GM18861 (cell line): ENCODE data around the gene DCLRE1A.

Source experiments
- ATAC-seq: cut with Tn5 transposase; IDR thresholded peaks from one replicate; pipeline ENCODE4 v1.9.1; 2021; ENCODE audit not compliant: unreplicated experiment

DCLRE1A gene

DNA sequence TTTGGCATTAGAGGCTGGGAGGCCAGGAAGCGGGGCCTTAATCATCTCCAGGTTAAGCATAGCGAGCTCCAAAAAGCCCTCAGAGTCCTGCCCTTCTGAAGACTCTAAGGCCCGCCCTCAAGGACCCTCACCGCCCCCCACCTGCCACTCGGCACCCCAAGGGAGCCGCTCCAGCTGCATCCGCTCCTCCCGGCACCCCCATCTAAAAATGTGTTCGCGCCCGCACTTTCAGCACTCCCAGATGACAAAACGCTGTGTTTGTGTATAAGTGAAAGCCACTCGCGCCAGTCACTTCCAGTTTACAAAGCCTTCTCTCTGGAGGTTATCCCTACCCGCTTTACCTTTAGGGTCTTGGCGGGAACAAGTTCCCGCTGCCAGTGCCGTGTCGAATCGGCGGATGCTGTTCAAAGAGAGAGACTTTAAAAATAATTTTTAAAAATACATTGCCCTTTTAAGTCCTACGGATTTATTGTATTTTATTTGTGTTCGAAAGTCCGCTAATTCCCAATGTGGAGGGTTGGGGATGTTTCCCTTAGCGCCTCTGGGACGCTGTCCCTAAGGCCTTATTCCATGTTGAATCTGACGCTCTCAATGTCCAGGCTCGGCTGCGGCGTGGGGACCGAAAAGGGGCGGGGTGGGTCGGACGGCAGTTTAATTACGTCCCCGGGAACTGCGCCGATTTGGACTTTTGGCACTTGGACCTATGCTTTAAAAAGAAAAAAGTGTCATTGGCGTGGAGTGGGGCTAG, at the start of gene DCLRE1A, which contains the start of gene NHLRC2:
Gene DCLRE1A (minus strand): TSS at position 70 of the 748 bp plus-strand sequence. CDS start 900 bp downstream, outside the sequence.
Gene NHLRC2 (plus strand): TSS at position 649 of the 748 bp plus-strand sequence. CDS start 212 bp downstream, outside the sequence.
- no peak for ATAC-seq

DNA sequence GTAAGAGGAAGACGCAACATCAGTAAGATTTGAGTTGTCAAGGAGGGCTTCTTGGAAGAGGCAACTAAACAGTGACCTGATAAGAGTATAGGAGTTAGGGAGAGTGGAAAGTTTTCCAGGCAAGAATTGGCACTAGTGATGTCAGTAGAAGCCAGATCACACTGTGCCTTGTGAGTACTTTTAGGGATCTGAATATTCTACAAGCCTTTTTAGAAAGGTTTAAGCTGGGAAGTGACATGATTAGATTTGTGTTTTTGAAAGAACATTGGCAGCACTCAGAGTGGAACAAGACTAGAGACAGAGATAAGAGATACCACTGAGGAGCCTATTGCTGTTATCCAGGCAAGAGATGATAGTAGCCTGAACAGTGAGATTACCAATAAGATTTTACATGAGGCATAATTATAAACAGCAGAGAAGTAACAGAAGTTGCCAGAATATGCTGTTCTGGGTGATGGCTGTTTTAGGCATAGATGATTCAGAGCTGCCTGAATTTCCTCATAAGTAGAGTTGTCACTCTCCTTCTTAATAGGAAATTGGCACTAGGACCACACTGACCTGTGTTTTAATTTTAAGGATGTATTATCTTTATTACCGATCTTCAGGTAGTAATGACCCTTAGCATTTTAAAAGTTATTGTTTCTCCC, 46.2 kb upstream of the DCLRE1A start:
- ATAC-seq = no peak

- ATAC-seq = no peak
Observed at GRCh38 chr10:113897693-113898618, 44.1 kb upstream of the DCLRE1A start.

DNA sequence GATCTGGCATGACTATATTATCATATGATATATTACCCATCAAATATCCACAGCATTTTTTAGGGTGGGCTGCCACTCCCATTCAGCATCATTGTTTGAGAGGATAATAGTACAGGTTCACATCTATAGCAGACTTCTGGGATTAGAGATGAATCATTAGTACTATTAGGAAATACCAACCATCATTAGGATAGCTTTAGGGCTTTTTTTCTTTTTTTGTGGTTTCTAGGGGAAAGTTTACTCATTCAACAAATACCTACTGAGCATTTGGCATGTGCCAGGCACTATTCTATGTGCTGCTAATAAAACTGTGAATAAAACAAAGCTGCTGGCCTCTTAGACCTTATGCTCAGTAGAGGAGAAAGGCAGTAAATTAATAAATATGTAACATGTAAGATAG, 41.1 kb upstream of the DCLRE1A start:
- no peak for ATAC-seq

DNA sequence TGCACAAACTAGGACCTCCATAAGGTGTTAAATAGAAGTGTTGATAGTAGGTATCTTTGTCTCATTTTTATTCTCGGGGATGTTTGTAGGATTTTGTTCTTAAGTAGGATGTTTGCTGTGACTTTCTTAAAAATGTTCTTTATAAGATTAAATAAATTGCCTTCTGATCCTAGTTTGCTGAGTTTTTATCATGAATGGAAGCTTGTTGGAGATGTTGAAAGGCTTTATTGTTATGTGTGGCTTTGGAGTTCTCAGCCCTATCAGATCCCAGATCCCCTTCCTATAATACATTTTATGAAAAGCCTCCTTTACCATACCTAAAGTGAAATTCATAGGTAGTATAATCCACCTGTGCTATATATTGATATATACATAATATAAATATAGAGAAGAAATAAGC, 40.7 kb upstream of the DCLRE1A start:
- ATAC-seq = no peak

DNA sequence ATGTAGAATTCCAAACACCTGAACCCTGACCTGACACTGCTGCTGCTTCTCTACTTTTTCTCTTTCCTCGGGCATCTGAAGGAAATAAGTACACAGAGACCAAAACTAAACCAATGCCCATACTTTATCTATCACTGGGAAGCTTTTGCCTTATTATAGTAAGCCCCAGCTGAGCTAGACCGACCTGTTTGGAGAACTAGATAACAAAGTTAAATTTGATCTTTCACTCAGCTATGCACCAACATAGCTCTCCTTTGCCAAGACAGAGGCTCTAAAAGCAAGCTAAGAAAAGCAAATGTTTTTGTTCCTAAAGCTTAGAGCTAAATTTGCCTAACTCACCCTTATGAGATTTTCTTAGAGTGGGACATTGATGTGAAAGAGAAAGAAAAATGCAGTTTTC, 39.7 kb upstream of the DCLRE1A start:
- ATAC-seq = no peak

DNA sequence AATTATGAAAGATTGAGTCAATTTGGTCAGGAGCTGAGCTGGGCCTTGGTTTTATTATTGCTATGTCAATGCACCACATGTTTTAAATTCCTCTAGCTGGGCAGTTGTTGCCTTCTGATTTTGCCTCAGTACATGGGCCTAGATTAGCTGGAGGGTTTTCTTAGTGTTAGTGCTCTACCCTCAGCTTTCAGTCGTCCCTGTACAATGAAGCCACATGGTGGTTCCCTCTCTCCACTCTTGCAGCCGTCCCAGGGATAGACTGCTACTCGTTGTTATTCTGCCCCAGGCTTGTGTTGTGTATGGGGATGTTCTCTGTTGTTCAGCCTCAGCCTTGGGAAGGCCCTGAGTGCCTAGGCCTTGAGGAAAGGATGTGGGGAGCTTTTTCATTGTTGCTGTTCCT, 37.6 kb upstream of the DCLRE1A start:
- ATAC-seq = no peak

GRCh38 chr10:113890769-113891168, 36.9 kb upstream of the DCLRE1A start:
- no peak for ATAC-seq

DNA sequence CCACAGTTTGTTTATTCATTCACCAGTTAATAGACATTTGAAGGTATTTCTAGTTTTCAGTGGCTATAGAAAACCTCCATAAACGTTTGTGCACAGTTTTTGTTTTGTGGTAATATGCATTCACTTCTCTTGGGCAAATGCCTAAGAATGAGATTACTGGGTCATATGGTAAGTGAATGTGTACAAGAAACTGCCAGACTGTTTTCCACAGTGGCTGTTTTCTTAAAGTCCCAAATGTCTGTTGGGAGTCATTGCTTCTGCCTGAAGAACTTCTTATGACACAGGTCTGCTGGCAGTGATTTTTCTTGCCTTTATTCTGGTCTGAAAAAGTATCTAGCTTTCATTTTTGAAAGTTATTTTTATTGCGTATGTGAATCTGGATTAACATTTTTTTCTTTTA, 36.0 kb upstream of the DCLRE1A start:
- ATAC-seq = no peak

DNA sequence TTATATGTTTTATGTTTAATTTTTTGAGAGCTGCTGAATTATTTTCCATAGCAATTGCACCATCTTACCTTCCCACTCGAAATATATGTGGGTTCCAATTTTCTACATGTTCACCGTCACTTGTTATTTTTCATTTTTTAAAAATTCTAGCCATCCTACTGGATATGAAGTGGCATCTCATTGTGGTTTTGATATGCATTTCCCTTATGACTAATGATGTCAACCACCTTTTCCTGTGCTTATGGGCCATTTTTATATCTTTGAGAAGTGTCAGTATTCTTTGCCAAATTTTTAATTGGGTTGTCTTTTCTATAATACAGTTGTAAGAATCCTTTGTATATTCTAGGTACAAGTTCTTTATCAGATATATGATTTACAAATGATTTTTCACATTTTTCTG, 28.4 kb upstream of the DCLRE1A start:
- ATAC-seq = no peak

DNA sequence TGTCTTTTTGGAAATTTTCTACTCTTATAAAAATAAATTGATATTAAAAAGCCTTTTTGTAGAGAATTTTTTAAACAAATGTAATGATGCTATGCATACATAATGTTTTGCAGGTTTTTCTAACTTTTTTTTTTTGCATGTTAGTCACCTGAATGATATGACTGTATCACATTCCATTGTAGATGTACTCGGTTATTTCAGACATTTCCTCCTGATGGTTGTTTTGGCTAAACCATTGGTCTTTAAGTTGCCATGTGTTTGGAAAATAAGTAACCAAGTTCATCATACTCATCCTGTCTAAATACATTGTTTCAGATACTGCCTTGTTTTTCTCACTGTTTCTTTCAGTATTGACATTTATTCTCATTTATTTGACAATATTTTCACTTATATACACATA, 26.4 kb upstream of the DCLRE1A start:
- peak; percentile 56 for ATAC-seq

DNA sequence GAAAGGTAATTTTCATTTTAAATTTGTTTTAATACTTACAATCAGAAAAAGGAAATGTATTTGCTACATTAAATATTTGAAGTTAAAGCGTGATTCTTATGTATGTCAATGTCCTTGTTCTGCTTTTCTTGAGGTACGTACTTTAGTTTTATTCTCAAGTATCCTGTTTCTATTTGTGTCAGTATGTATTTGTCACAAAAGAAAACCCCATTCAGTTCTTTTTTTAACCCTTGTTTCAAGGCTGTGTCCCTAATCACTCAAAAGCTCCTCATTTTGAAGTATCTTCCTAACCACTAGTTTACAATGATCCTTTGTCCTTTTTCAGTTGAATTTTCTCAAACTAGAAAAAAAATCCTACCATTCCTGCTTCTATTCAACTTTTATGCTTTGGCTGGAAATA, 25.8 kb upstream of the DCLRE1A start:
- ATAC-seq = peak; percentile 87

DNA sequence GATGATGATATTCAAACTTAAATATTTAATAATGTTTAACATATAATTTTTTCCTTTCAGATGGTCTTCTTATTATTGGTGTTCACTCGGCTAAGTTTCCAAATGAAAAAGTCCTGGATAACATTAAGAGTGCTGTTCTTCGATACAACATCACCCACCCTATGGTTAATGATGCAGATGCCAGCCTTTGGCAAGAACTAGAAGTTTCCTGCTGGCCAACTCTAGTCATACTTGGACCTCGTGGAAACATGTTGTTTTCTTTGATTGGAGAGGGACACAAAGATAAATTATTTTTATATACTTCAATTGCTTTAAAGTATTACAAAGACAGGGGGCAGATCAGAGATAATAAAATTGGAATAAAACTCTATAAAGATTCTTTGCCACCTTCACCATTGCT, 22.6 kb upstream of the DCLRE1A start:
- ATAC-seq = no peak

DNA sequence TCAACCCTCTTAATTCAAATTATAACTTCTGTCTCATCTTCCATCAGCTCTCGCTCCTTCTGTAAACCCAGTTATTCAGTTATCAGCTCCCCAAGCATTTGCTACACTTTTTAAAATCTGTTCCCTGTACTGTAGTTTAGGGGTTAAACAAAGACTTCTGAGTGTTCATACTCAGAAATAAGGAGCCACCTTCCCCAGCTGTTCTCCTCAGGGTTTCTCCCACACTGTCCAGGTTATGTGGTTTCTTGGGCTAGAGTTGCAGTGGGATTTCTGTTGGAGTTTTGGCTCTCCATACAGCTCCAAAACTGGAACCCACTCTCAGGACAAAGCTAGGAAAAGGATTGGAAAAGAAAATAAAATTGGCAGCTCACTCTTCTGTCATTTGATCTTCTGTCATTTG, 21.3 kb upstream of the DCLRE1A start:
- no peak for ATAC-seq

GRCh38 chr10:113872139-113873030, 18.5 kb upstream of the DCLRE1A start:
- ATAC-seq = no peak

DNA sequence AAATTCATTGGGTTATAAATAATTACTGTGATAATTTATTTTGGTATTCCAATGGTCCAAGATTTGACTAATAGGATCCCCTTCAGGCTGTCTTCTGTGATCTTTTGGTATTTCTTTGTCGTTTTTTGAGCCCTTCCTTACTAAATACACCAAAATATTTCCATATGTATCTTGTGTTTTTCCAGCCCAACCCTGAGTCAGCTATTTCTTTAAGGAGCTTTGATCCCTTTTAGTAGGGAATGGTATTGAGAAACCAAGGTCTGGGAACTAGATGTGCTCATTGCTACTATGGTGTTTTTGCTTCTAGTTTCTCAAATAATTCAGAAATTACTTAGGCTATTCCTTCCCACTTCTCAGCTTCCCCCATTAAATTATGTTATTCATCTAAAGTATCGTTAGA, 15.9 kb upstream of the DCLRE1A start:
- ATAC-seq = no peak

DNA sequence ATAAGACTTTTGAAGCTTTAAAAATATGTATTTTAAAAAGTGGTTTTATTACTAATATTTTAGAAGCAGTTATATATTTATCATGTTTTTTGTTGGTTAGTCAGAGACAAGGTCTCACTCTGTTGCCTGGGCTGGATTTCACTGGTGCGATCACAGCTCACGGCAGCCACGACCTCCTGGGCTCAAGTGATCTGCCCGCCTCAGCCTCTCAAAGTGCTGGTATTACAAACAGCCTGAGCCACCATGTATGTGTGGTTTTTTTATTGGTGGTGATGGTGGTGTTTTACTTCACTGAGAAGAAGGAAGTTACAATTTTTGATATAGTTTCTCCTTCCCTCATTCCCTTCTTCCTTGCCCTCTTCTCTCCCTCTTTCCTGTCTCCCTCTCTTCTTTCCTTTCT, 14.0 kb upstream of the DCLRE1A start:
- no peak for ATAC-seq

GRCh38 chr10:113866551-113867394, 12.9 kb upstream of the DCLRE1A start:
- ATAC-seq = no peak

DNA sequence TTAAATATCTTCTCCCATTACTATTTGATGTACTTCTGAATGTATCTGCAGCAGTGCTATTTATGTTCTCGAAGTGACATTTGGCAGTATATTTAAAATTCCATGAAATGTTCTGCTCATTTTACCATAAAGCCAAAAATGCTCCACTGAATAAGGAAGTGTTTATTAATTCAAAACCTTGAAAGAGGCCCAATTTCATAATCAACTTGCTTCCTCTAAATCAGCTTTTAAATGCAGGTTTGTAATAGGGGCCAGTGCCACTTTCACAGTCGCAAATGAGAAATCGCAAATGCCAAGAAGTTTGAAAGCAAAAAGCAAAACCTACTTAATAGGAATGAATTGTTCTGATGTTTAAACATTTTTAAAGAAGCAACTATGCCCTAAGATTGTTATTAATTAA, 12.0 kb upstream of the DCLRE1A start:
- ATAC-seq = no peak

- peak; percentile 49 for ATAC-seq
Observed at GRCh38 chr10:113859261-113859660, 5.4 kb upstream of the DCLRE1A start.
